ENCODE data around the gene PLEKHO1. TPM values are rescaled to one million over a fixed set of nuclear protein-coding genes. Genes with fewer than 3 reads are reported as not detected.
"Not testable (repeated sequence)": the region's sequence is repeated elsewhere in the genome, so short reads cannot be mapped to it uniquely, and the experiment has no call there.

The PLEKHO1 gene
- total and polyA plus RNA-seq, 7 donors, result 37.7 to 119 (median 68.7) TPM

DNA sequence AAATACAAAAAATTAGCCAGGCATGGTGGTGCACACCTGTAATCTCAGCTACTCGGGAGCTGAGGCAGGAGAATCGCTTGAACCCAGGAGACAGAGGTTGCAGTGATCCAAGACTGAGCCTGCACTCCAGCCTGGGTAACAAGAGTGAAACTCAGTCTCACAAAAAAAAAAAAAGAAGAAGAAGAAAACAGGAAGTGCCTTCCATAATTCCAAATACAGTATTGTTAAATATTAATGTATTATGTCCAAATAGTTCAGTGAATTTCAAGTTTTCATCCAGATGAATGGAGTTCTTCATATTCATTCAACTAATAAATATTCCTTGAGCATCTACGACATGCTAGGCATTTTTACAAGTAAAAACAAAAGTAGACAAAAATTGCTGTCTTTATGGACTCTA, 33.3 kb downstream of the PLEKHO1 start:
- WGBS, 3 donors, result 80 to 90% (median 83%) methylated on average over 3 of the region's 3 CpGs
- Histone ChIP-seq H3K36me3 (ENCODE audit: insufficient read depth in 1 of 2, low read depth in 1 of 2) (no peaks in the 10 kb centered on the region), H3K9me3 (no peaks in the 10 kb centered on the region), H3K4me1 (no peaks in the 10 kb centered on the region), H3K27me3 (ENCODE audit: insufficient read depth in 3 of 3, low read length in 2 of 3) (no peaks in the 10 kb centered on the region), H3K4me3 (no peak overlapping the region), H3K27ac (no peak overlapping the region)
- DNase-seq (no peak), ATAC-seq (no peak)
- TF ChIP-seq, protein P1, sequence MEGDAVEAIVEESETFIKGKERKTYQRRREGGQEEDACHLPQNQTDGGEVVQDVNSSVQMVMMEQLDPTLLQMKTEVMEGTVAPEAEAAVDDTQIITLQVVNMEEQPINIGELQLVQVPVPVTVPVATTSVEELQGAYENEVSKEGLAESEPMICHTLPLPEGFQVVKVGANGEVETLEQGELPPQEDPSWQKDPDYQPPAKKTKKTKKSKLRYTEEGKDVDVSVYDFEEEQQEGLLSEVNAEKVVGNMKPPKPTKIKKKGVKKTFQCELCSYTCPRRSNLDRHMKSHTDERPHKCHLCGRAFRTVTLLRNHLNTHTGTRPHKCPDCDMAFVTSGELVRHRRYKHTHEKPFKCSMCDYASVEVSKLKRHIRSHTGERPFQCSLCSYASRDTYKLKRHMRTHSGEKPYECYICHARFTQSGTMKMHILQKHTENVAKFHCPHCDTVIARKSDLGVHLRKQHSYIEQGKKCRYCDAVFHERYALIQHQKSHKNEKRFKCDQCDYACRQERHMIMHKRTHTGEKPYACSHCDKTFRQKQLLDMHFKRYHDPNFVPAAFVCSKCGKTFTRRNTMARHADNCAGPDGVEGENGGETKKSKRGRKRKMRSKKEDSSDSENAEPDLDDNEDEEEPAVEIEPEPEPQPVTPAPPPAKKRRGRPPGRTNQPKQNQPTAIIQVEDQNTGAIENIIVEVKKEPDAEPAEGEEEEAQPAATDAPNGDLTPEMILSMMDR (IDR thresholded peaks at IDR 0.05), result no peak
- intact Hi-C loops (cut with DNase I), result no loop called here

DNA sequence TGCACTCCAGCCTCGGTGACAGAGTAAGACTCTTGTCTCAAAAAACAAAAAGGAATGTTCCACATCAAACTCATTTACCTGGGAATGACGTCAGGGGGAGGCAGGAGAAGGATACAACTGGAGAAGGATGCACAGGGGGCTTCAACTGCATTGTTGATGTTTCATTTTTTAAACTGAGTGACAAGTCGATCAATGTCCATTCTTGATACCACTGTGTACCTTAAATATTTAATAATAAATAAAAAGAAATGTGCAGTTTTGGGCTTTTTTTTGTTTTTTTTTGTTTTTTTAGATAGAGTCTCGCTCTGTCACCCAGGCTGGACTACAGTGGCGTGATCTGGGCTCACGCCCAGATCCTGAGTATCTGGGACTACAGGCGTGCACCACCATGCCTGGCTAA, 35.8 kb downstream of the PLEKHO1 start:
- TF ChIP-seq, protein P1 (IDR thresholded peaks at IDR 0.05), result no peak
- H3K27me3 ChIP-seq (ENCODE audit: insufficient read depth in 3 of 3, low read length in 2 of 3), result no peaks in the 10 kb centered on the region
- no peaks in the 10 kb centered on the region for H3K4me1 ChIP-seq
- ATAC-seq (no peak), DNase-seq (no peak)
- intact Hi-C loops (cut with DNase I), result no loop called here
- no peak overlapping the region for H3K27ac ChIP-seq
- 85 to 93% (median 90%) methylated on average over 7 of the region's 7 CpGs for WGBS, 3 donors
- H3K36me3 ChIP-seq (ENCODE audit: insufficient read depth in 1 of 2, low read depth in 1 of 2), result no peaks in the 10 kb centered on the region
- no peak overlapping the region for H3K4me3 ChIP-seq
- H3K9me3 ChIP-seq, result no peaks in the 10 kb centered on the region

DNA sequence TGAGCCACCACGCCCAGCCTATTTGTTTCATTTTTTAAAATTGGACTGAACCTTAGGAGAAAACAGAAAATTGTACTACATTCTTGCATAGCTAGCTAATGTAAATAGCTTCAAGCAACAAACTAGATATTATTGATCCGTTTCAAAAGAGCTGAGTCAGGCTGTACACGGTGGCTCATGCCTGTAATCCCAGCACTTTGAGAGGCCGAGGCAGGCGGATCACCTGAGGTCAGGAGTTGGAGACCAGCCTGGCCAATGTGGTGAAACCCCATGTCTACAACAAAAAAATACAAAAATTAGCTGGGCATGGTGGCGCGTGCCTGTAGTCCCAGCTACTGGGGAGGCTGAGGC, 36.7 kb downstream of the PLEKHO1 start:
- peak in 1 of 4 donors; percentile 19 for ATAC-seq
- intact Hi-C loops (cut with DNase I); H3K9me3 ChIP-seq; H3K4me1 ChIP-seq; H3K27me3 ChIP-seq (ENCODE audit: insufficient read depth in 3 of 3, low read length in 2 of 3); H3K4me3 ChIP-seq; H3K36me3 ChIP-seq (ENCODE audit: insufficient read depth in 1 of 2, low read depth in 1 of 2); DNase-seq; H3K27ac ChIP-seq: not testable (repeated sequence)
- 87 to 88% (median 87%) methylated on average over 7 of the region's 7 CpGs for WGBS, 3 donors

DNA sequence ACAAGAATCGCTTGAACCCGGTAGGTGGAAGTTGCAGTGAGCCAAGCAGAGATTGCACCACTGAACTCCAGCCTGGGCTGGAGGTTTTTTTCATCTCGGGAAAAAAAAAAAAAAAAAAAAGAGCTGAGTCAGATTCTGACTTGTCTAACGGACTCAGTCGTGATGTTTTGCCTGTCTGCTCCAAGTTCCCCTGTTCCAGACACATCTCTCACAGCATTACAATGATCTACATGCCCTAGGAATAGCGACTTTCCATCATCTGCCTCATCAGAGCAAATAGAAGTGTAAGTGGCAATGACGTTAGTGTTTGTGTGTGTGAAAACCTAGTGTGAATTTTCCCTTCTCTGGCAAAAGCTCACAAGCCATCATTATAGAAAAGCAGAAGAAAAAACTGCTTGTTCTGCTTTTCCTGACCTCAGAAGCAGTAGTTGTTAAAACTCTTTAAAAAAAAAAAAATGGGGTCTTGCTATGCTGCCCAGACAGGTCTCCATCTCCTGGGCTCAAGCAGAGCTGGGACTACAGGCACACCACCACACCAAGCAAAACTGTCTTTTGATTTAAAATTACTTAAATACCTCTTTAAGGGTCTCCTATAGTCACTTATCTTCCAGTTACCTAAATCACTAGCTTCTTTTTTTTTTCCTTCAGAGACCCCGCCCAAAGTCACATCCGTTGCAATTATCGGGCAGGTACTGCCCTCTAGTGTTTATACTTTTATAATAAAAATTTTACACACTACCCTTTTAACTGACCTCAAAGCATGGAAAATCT, 37.3 kb downstream of the PLEKHO1 start:
- no peaks in the 10 kb centered on the region for H3K9me3 ChIP-seq
- no peaks in the 10 kb centered on the region for H3K36me3 ChIP-seq (ENCODE audit: insufficient read depth in 1 of 2, low read depth in 1 of 2)
- TF ChIP-seq, protein P1 (IDR thresholded peaks at IDR 0.05), result peak; percentile 55
- WGBS, 3 donors, result 35 to 49% (median 37%) methylated on average over 10 of the region's 10 CpGs
- peak; percentile 34 to 73 (median 44) for ATAC-seq
- no peaks in the 10 kb centered on the region for H3K4me1 ChIP-seq
- DNase-seq, result no peak
- H3K27me3 ChIP-seq (ENCODE audit: insufficient read depth in 3 of 3, low read length in 2 of 3), result no peaks in the 10 kb centered on the region
- intact Hi-C loops (cut with DNase I), result no loop called here
- H3K4me3 ChIP-seq, result no peak overlapping the region
- H3K27ac ChIP-seq, result no peak overlapping the region

DNA sequence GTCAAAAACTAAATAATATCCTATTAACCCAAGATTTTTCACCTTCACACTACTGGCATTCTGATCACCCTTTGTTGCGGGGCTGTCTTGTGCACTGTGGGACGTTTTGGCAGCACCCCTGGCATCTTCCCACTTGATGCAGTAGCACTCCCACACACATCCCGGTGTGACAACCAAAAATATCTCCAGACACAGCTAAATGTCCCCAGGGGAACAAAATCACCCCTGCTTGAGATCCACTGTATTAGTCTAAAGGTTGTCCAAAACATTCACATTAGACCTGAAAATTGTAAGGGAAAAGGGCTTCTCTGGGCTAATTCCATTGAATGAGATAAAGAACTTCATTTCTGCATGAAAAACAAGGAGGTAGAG, 37.8 kb downstream of the PLEKHO1 start:
- Histone ChIP-seq H3K4me3 (no peak overlapping the region), H3K9me3 (no peaks in the 10 kb centered on the region), H3K27ac (no peak overlapping the region), H3K27me3 (ENCODE audit: insufficient read depth in 3 of 3, low read length in 2 of 3) (no peaks in the 10 kb centered on the region), H3K4me1 (no peaks in the 10 kb centered on the region), H3K36me3 (ENCODE audit: insufficient read depth in 1 of 2, low read depth in 1 of 2) (no peaks in the 10 kb centered on the region)
- ATAC-seq, result peak in 3 of 4 donors; percentile 14 to 40 (median 31)
- WGBS, 3 donors, result 6 to 12% (median 10%) methylated on average over 3 of the region's 3 CpGs
- DNase-seq, result no peak
- intact Hi-C loops (cut with DNase I), result no loop called here
- TF ChIP-seq, protein P1 (IDR thresholded peaks at IDR 0.05), result no peak

Measured in psoas muscle (tissue), 8 donors.